ENCODE data around the gene NAT10.
"Not testable (repeated sequence)": the region's sequence is repeated elsewhere in the genome, so short reads cannot be mapped to it uniquely, and the experiment has no call there.

Gene NAT10

DNA sequence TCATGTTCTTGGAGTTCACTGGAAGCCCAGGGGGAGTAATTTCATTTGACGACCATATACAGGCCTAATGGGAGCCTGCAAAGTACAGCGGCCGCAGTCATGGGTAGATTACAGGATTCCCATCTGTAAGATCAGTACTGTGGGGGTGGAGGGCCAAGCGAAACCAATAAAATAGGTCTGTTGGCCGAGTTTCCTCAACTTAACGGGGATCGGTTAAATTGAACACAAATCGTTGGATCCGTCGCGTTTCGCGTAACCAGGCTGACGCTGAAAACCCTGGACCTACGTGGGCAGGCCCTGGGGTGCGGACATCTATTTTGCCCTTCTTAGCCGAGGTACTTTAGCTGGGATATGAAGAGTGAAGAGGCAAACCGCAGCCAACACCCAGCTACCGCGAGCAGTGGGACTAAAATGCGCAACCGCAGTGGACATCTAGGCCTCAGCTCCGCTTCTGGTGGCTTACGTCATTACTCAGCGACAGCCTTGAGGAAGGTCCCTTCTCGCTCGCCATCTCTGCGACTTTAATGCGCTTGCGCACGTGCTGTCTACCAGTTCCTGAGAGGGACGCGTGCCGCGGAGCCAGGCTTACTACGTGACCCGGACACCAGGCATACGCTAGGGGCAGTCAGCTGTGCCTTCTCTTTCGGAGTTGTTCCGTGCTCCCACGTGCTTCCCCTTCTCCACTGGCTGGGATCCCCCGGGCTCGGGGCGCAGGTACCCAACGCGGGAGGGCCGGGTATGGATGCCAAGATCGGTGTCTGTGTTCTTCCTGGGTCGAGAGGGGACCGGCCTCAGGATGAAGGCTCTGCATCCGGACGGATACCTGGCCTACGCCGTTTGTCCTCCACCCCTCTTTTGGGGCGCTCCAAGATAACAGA lies at the start of gene NAT10:
Gene NAT10, plus strand, starts transcription at position 551 of the 878 bp plus-strand sequence. CDS start 2,597 bp downstream, outside the sequence.
- peak; percentile 94 for DNase-seq (ENCODE audit: low read depth, low spot score)
- TF ChIP-seq, protein P1, sequence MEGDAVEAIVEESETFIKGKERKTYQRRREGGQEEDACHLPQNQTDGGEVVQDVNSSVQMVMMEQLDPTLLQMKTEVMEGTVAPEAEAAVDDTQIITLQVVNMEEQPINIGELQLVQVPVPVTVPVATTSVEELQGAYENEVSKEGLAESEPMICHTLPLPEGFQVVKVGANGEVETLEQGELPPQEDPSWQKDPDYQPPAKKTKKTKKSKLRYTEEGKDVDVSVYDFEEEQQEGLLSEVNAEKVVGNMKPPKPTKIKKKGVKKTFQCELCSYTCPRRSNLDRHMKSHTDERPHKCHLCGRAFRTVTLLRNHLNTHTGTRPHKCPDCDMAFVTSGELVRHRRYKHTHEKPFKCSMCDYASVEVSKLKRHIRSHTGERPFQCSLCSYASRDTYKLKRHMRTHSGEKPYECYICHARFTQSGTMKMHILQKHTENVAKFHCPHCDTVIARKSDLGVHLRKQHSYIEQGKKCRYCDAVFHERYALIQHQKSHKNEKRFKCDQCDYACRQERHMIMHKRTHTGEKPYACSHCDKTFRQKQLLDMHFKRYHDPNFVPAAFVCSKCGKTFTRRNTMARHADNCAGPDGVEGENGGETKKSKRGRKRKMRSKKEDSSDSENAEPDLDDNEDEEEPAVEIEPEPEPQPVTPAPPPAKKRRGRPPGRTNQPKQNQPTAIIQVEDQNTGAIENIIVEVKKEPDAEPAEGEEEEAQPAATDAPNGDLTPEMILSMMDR (IDR thresholded peaks at IDR 0.05; ENCODE audit: insufficient read depth, low read length, missing control alignments): no peak
- CTCF ChIA-PET: interaction anchor here (1.2 to 4.5 kb wide), 3 partner anchors 69 to 296 kb away, joined by 3 to 22 read pairs (median 6); no protein-coding TSS in a partner anchor
- POLR2A ChIA-PET: interaction anchor here (0.7 to 1.9 kb wide), 8 partner anchors 8 to 252 kb away, joined by 3 to 10 read pairs (median 4); partner anchors contain the start of genes ABTB2 and CAPRIN1
- peak within 1 kb of the TSS; percentile 90 for H3K4me3 ChIP-seq (ENCODE audit: low read depth, low read length)

DNA sequence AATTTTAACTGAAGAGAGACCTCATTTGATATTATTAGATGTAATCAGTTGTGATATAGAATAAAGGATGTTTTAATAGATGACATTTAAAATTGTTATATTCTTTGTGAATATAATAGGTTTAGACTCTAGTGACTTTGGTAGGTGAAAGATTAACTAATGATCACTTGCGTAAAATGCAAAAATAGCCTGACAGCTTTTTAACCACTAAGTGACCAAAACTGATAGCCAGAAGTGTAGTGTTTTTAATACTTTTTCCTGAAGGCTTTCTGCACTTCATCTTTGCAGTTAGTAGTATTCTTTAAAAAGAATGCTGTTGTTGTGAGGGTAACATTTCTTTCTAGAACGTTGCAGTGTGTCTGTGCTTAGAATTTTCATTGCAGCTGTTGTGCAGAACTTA lies 48.8 kb upstream of the NAT10 start:
- ChIA-PET CTCF (no interaction called here), POLR2A (no interaction called here)
- no peak for DNase-seq (ENCODE audit: low read depth, low spot score)
- H3K4me3 ChIP-seq (ENCODE audit: low read depth, low read length): no peak overlapping the region
- TF ChIP-seq, protein P1 (IDR thresholded peaks at IDR 0.05; ENCODE audit: insufficient read depth, low read length, missing control alignments): no peak

DNA sequence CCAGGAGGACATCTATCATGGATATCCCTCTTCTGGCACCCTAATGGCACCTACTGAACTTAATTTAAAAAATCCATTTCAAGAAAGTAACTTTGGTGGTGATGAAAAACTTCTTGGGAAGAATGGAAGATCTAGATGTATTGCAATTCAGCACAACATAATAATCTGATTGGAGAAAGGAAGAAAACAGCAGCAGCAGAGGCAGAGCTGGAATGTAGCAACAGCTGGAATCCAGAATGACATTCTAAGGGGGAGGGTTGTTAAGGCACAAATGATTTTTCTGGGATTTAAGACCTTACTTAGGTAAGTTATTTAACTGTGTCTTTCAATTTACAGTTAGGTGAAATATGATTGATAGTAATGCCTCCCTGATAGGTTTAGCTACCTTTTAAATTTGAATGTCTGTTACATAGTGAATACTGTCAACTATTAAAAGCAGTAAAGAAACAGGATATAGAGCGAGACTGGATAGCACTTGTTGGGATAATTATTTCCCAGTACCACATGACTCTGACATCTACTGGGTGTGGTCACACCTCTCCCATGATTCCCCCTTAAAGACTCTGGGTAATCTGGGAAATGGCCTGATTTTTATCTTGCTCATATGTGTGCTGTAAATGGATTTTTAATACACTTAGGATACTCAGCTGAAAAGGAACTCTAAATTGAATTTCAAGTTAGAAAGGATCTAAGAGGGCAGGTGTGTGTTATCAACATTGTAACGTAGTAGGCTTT lies 42.2 kb upstream of the NAT10 start:
- H3K4me3 ChIP-seq (ENCODE audit: low read depth, low read length): no peak overlapping the region
- ChIA-PET POLR2A (interaction anchor here (0.5 kb wide), 1 partner anchor 32 kb away, joined by 3 read pairs; no protein-coding TSS in a partner anchor), CTCF (no interaction called here)
- no peak for DNase-seq (ENCODE audit: low read depth, low spot score)
- TF ChIP-seq, protein P1 (IDR thresholded peaks at IDR 0.05; ENCODE audit: insufficient read depth, low read length, missing control alignments): no peak

DNA sequence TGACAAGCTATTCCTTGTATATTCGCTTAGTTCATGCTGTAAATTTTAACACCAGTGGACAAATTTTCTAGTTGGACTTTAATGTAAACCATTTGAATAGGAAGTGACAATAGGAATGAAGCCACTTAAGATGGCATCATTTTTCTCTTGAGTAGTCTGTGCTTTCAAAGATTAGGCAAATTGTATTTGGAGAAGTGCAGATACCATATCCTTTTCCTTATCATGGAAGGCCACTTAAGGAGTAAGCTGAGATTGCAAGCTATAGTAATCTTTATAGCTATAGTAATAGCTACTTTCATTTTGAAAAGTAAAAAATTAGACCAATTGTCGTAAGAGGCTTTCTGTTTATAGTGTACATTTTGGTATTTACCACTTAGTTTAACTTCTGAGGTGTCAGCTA lies 41.1 kb upstream of the NAT10 start:
- no peak for DNase-seq (ENCODE audit: low read depth, low spot score)
- TF ChIP-seq, protein P1 (IDR thresholded peaks at IDR 0.05; ENCODE audit: insufficient read depth, low read length, missing control alignments): no peak
- CTCF ChIA-PET: interaction anchor here (1.8 kb wide), 1 partner anchor 67 kb away, joined by 5 read pairs; no protein-coding TSS in a partner anchor
- H3K4me3 ChIP-seq (ENCODE audit: low read depth, low read length): no peak overlapping the region
- POLR2A ChIA-PET: no interaction called here

DNA sequence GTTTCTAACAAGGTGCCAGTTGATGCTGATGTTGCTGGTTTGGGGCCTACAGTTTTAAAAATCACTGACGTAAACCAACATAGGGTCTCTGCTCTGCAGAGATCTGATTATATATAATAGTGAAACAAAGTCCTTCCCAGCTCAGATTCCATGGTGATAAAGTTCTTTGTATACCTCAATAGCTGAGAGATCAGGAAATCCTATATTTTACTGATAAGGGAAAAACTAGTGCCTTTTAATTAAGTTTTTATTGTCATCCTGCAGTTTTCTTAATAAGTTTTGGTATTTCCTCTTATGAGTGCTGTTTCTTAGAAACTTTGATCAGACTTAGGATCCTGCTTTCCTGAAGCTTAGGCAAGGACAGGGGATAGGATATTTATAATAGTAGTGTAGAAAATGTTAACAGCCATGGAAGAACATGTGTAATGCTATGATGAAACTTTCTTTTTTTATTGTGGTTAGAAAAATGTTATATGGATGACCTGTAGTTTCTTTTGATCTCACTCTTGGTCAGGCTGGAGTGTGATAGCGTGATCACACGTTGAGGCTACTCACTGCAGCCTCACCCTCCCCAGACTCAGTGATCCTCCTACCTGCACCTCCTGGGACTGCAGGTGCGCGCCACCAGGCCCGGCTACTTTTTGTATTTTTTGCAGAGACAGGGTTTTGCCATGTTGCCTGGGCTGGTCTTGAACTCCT lies 39.8 kb upstream of the NAT10 start:
- no peak for DNase-seq (ENCODE audit: low read depth, low spot score)
- ChIA-PET POLR2A (no interaction called here), CTCF (interaction anchor here (1.8 kb wide), 1 partner anchor 68 kb away, joined by 5 read pairs; no protein-coding TSS in a partner anchor)
- no peak overlapping the region for H3K4me3 ChIP-seq (ENCODE audit: low read depth, low read length)
- TF ChIP-seq, protein P1 (IDR thresholded peaks at IDR 0.05; ENCODE audit: insufficient read depth, low read length, missing control alignments): no peak

DNA sequence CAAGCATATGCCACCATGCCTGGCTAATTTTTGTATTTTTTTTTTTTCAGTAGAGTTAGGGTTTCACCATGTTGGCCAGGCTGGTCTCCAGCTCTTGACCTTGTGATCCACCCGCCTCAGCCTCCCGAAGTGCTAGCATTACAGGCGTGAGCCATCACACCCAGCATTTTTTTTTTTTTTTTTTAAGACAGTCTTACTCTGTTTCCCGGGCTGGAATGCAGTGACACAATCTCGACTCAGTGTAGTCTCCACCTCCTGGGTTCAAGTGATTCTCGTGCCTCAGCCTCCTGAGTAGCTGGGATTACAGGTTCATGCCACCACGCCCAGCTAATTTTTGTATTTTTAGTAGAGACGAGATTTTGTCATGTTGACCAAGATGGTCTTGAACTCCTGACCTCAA lies 38.7 kb upstream of the NAT10 start:
- POLR2A ChIA-PET; DNase-seq (ENCODE audit: low read depth, low spot score); H3K4me3 ChIP-seq (ENCODE audit: low read depth, low read length): not testable (repeated sequence)
- CTCF ChIA-PET: interaction anchor here (0.9 to 1.1 kb wide), 3 partner anchors 11 to 259 kb away, joined by 3 read pairs; no protein-coding TSS in a partner anchor

Data from AG04449 (cell line).